SK-N-SH treated with all-trans-retinoic acid at 6 μM for 48 hours (cell line): ENCODE results near the gene ERC1.

Source experiments
- ATAC-seq: fragments of 200-7000 bp; cut with Tn5 transposase; 3 replicates; pipeline ENCODE4 v1.9.1; 2020; ENCODE audit warnings: mild to moderate bottlenecking, moderate library complexity
- ARNTL ChIP-seq: fragments of 450-650 bp; formaldehyde crosslinking; IDR thresholded peaks from 2 replicates; pipeline ENCODE4 v1.5.0; 2020; ENCODE audit warnings: low read depth, mild to moderate bottlenecking, moderate library complexity, borderline replicate concordance
- BACH2 ChIP-seq: fragments of 250-450 bp; sonication (Bioruptor Pico); IDR thresholded peaks from 2 replicates; pipeline ENCODE4 v1.9.0; 2021; ENCODE audit warnings: mild to moderate bottlenecking, borderline replicate concordance
- CREB5 ChIP-seq: fragments of 250-450 bp; sonication (Bioruptor Pico); IDR thresholded peaks from 2 replicates; pipeline ENCODE4 v1.5.1; 2020; ENCODE audit warnings: low read depth, mild to moderate bottlenecking, moderate library complexity
- CSDC2 ChIP-seq: fragments of 250-450 bp; sonication (Bioruptor Pico); IDR thresholded peaks from 2 replicates; pipeline ENCODE4 v1.5.0; 2020; ENCODE audit warnings: mild to moderate bottlenecking, moderate library complexity
- CSRNP3 ChIP-seq: fragments of 250-450 bp; sonication (Bioruptor Pico); IDR thresholded peaks from 2 replicates; pipeline ENCODE4 v1.5.1; 2021; ENCODE audit warnings: mild to moderate bottlenecking, moderate library complexity
- ESRRG ChIP-seq: fragments of 250-450 bp; sonication (Bioruptor Pico); IDR thresholded peaks from 2 replicates; pipeline ENCODE4 v1.6.1; 2021; ENCODE audit warnings: mild to moderate bottlenecking
- GLIS3 ChIP-seq: fragments of 250-450 bp; sonication (Bioruptor Pico); IDR thresholded peaks from 2 replicates; pipeline ENCODE4 v1.5.0; 2020; ENCODE audit warnings: mild to moderate bottlenecking, moderate library complexity
- ISL1 ChIP-seq: fragments of 250-450 bp; sonication (Bioruptor Pico); IDR thresholded peaks from 2 replicates; pipeline ENCODE4 v2.1.2; 2022; ENCODE audit warnings: mild to moderate bottlenecking, moderate library complexity
- POU6F1 ChIP-seq: fragments of 250-450 bp; sonication (Bioruptor Pico); IDR thresholded peaks from 2 replicates; pipeline ENCODE4 v1.8.0; 2021; ENCODE audit warnings: low read depth, mild to moderate bottlenecking, moderate library complexity, borderline replicate concordance
- PPARA ChIP-seq: fragments of 250-450 bp; sonication (Bioruptor Pico); IDR thresholded peaks from 2 replicates; pipeline ENCODE4 v1.5.0; 2020; ENCODE audit warnings: mild to moderate bottlenecking, borderline replicate concordance
- SNAI2 ChIP-seq: fragments of 250-450 bp; sonication (Bioruptor Pico); IDR thresholded peaks from 2 replicates; pipeline ENCODE4 v1.5.0; 2020; ENCODE audit warnings: mild to moderate bottlenecking, moderate library complexity
- TCF4 ChIP-seq: fragments of 250-450 bp; sonication (Bioruptor Pico); IDR thresholded peaks from 2 replicates; pipeline ENCODE4 v1.8.0; 2021; ENCODE audit warnings: mild to moderate bottlenecking, moderate library complexity, borderline replicate concordance
- TOX ChIP-seq: fragments of 250-450 bp; sonication (Bioruptor Pico); IDR thresholded peaks from 2 replicates; pipeline ENCODE4 v1.8.0; 2021; ENCODE audit warnings: mild to moderate bottlenecking, moderate library complexity, borderline replicate concordance
- ZC3H10 ChIP-seq: fragments of 250-450 bp; sonication (Bioruptor Pico); IDR thresholded peaks from 2 replicates; pipeline ENCODE4 v1.5.1; 2021; ENCODE audit warnings: mild to moderate bottlenecking, moderate library complexity
- ZFP3 ChIP-seq: fragments of 250-450 bp; sonication (Bioruptor Pico); IDR thresholded peaks from 2 replicates; pipeline ENCODE4 v1.5.0; 2020; ENCODE audit warnings: mild to moderate bottlenecking, moderate library complexity
- ZFP30 ChIP-seq: fragments of 450-650 bp; formaldehyde crosslinking; IDR thresholded peaks from 2 replicates; pipeline ENCODE4 v1.5.0; 2022; ENCODE audit warnings: mild to moderate bottlenecking, moderate library complexity
- ZNF565 ChIP-seq: fragments of 450-650 bp; formaldehyde crosslinking; conservative IDR thresholded peaks from 2 replicates; pipeline ENCODE4 v1.5.0; 2020; ENCODE audit warnings: low read depth, mild to moderate bottlenecking, moderate library complexity
- ZNF8 ChIP-seq: fragments of 450-650 bp; formaldehyde crosslinking; IDR thresholded peaks from 2 replicates; pipeline ENCODE4 v1.5.0; 2020; ENCODE audit warnings: mild to moderate bottlenecking, moderate library complexity
- TF ChIP-seq, protein P1 (sequence below): fragments of 250-450 bp; sonication (Bioruptor Pico); IDR thresholded peaks from 2 replicates; pipeline ENCODE4 v1.8.0; 2020; ENCODE audit warnings: mild to moderate bottlenecking, moderate library complexity, borderline replicate concordance
- TF ChIP-seq, protein P2 (sequence below): fragments of 250-450 bp; sonication (Bioruptor Pico); IDR thresholded peaks from 2 replicates; pipeline ENCODE4 v1.5.0; 2020; ENCODE audit warnings: mild to moderate bottlenecking, moderate library complexity

ERC1 gene

DNA sequence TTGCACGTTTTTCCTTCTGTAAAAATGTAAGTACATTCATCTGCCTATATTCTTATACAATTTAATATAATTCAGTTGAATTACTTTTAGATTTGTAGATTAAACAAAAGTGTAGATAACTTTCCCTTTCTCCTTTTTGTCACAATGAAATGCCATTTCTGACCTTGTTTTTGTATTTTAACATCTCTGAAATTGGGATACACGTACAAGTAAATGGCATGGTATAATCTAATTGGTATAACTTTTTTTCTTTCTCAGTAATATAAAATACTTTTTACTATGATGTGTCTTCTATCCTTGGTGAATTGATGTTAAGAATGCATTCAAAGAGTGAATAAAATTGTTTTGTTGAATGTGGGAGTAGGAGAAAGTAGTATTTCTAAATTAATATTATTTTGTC, 210.0 kb downstream of the ERC1 start:
- no peak for ATAC-seq
- TF ChIP-seq TOX (CRISPR knock-in tag) (no peak), ISL1 (no peak), ZC3H10 (no peak), ZNF565 (CRISPR knock-in tag) (no peak), PPARA (no peak), CSDC2 (CRISPR knock-in tag) (no peak), SNAI2 (CRISPR knock-in tag) (no peak), CREB5 (CRISPR knock-in tag) (no peak), GLIS3 (no peak), ESRRG (CRISPR knock-in tag) (no peak), ZNF8 (no peak), POU6F1 (CRISPR knock-in tag) (no peak), TCF4 (CRISPR knock-in tag) (no peak)
- TF ChIP-seq, protein P1, sequence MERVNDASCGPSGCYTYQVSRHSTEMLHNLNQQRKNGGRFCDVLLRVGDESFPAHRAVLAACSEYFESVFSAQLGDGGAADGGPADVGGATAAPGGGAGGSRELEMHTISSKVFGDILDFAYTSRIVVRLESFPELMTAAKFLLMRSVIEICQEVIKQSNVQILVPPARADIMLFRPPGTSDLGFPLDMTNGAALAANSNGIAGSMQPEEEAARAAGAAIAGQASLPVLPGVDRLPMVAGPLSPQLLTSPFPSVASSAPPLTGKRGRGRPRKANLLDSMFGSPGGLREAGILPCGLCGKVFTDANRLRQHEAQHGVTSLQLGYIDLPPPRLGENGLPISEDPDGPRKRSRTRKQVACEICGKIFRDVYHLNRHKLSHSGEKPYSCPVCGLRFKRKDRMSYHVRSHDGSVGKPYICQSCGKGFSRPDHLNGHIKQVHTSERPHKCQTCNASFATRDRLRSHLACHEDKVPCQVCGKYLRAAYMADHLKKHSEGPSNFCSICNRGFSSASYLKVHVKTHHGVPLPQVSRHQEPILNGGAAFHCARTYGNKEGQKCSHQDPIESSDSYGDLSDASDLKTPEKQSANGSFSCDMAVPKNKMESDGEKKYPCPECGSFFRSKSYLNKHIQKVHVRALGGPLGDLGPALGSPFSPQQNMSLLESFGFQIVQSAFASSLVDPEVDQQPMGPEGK (CRISPR knock-in tag) = no peak

- ATAC-seq = no peak
- TF ChIP-seq ESRRG (CRISPR knock-in tag) (no peak), ZNF565 (CRISPR knock-in tag) (no peak), ZFP30 (no peak), ZC3H10 (no peak), CSDC2 (CRISPR knock-in tag) (no peak), CREB5 (CRISPR knock-in tag) (no peak), CSRNP3 (CRISPR knock-in tag) (no peak), BACH2 (CRISPR knock-in tag) (no peak), TCF4 (CRISPR knock-in tag) (no peak), ISL1 (no peak), ZFP3 (CRISPR knock-in tag) (no peak), GLIS3 (no peak)
These were observed 210.9 kb downstream of the ERC1 start for GRCh38 chr12:1201886-1202285.

GRCh38 chr12:1203735-1204019, 212.7 kb downstream of the ERC1 start:
- ATAC-seq = peak; percentile 55
- TF ChIP-seq ZNF8 = no peak
- TF ChIP-seq ARNTL (CRISPR knock-in tag) = no peak
- no peak for TF ChIP-seq POU6F1 (CRISPR knock-in tag)
- TF ChIP-seq ZFP3 (CRISPR knock-in tag) = no peak
- TF ChIP-seq, protein P2, sequence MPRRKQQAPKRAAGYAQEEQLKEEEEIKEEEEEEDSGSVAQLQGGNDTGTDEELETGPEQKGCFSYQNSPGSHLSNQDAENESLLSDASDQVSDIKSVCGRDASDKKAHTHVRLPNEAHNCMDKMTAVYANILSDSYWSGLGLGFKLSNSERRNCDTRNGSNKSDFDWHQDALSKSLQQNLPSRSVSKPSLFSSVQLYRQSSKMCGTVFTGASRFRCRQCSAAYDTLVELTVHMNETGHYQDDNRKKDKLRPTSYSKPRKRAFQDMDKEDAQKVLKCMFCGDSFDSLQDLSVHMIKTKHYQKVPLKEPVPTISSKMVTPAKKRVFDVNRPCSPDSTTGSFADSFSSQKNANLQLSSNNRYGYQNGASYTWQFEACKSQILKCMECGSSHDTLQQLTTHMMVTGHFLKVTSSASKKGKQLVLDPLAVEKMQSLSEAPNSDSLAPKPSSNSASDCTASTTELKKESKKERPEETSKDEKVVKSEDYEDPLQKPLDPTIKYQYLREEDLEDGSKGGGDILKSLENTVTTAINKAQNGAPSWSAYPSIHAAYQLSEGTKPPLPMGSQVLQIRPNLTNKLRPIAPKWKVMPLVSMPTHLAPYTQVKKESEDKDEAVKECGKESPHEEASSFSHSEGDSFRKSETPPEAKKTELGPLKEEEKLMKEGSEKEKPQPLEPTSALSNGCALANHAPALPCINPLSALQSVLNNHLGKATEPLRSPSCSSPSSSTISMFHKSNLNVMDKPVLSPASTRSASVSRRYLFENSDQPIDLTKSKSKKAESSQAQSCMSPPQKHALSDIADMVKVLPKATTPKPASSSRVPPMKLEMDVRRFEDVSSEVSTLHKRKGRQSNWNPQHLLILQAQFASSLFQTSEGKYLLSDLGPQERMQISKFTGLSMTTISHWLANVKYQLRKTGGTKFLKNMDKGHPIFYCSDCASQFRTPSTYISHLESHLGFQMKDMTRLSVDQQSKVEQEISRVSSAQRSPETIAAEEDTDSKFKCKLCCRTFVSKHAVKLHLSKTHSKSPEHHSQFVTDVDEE (CRISPR knock-in tag) = no peak
- no peak for TF ChIP-seq BACH2 (CRISPR knock-in tag)
- no peak for TF ChIP-seq TOX (CRISPR knock-in tag)
- TF ChIP-seq CREB5 (CRISPR knock-in tag) = no peak
- no peak for TF ChIP-seq SNAI2 (CRISPR knock-in tag)
- TF ChIP-seq, protein P1 (CRISPR knock-in tag) = no peak
